Kidney (tissue), 14 donors: ENCODE results near the gene COQ4. TPM values are rescaled to one million over a fixed set of nuclear protein-coding genes. Genes with fewer than 3 reads are reported as not detected.

Experiments used
- DNase-seq, 5 donors: peaks; one replicate each; pipeline ENCODE4 v3.0.0-alpha.2; 2013 to 2020
- FAIRE-seq: peaks from 2 replicates; lab custom pipeline; 2012; peaks lifted over from hg19 to GRCh38; lab: Jason Lieb, UNC
- H3K27ac ChIP-seq, 2 donors: one replicate each; pipeline ENCODE4 v1.7.0; 2013; ENCODE audit warnings: low read depth in 2 of 2, low read length in 2 of 2, inconsistent platforms in 1 of 2
- H3K27me3 ChIP-seq: one replicate; pipeline ENCODE4 v1.7.1; 2013; ENCODE audit warnings: low read length, inconsistent platforms; ENCODE audit not compliant: control insufficient read depth, insufficient read depth
- H3K36me3 ChIP-seq, 3 donors: one replicate each; pipeline versions ENCODE4 v1.7.0 to v1.7.1; 2013; ENCODE audit warnings: low read length in 3 of 3, control low read depth in 1 of 3, inconsistent platforms in 1 of 3; ENCODE audit not compliant: insufficient read depth in 3 of 3, control insufficient read depth in 2 of 3
- H3K4me1 ChIP-seq, 3 donors: one replicate each; pipeline versions ENCODE4 v1.7.0 to v1.7.1; 2013; ENCODE audit warnings: low read length in 3 of 3, inconsistent platforms in 1 of 3, low read depth in 1 of 3; ENCODE audit not compliant: control insufficient read depth in 2 of 3, insufficient read depth in 2 of 3
- H3K4me3 ChIP-seq, 3 donors: one replicate each; pipeline versions ENCODE4 v1.7.0 to v1.8.1; 2013; ENCODE audit warnings: low read length in 3 of 3, control low read depth in 1 of 3, inconsistent platforms in 1 of 3
- H3K9ac ChIP-seq, 3 donors: one replicate each; pipeline versions ENCODE4 v1.7.0 to v1.7.1; 2013; ENCODE audit warnings: low read length in 3 of 3, control low read depth in 1 of 3, inconsistent platforms in 1 of 3
- H3K9me3 ChIP-seq, 3 donors: one replicate each; pipeline versions ENCODE4 v1.7.0 to v1.7.1; 2013; ENCODE audit warnings: low read length in 3 of 3, control low read depth in 1 of 3, inconsistent platforms in 1 of 3; ENCODE audit not compliant: control insufficient read depth in 2 of 3, insufficient read depth in 1 of 3
- intact Hi-C: fragments of 100-400 bp; cut with DNase I; formaldehyde crosslinking; loops from one replicate; pipeline ENCODE4 v1.11.1; 2022
- polyA plus RNA-seq: library from polyadenylated mRNA; stranded (reverse); fragments of 350-450 nt; fragmentation: Illumina TruSeq; extraction: RNeasy Lipid Tissue Mini Kit (QIAGEN cat#74804); gene quantifications from one replicate; pipeline ENCODE4 v1.2.3, GENCODE V29; 2014; ENCODE audit warnings: low read depth, low replicate concordance; ENCODE audit not compliant: insufficient read depth
- total RNA-seq: library from RNA; stranded (reverse); fragmentation: NEBNext Ultra II Directional; extraction: Animal tissue kit (Norgen Biotek cat#: 25700); gene quantifications from one replicate; pipeline ENCODE4 v1.2.1, GENCODE V29; 2021
- TF ChIP-seq, protein P1 (sequence below): IDR thresholded peaks from 3 replicates; pipeline ENCODE4 v1.5.1; 2012; ENCODE audit warnings: mild to moderate bottlenecking, moderate library complexity, borderline replicate concordance; ENCODE audit not compliant: insufficient read depth; ENCODE audit errors: extremely low read depth
- donor health status: control.
- donor health status: control.
- donor health status: control.
- donor health status: control.
- donor health status: control.
- donor health status: DM: yes; HTN: yes; CAD: no.
- donor health status: Normal renal cell carcinoma (clear cell type).

COQ4 gene
- total and polyA plus RNA-seq, 2 donors from 2014 or later, result 59.7 to 111 TPM

DNA sequence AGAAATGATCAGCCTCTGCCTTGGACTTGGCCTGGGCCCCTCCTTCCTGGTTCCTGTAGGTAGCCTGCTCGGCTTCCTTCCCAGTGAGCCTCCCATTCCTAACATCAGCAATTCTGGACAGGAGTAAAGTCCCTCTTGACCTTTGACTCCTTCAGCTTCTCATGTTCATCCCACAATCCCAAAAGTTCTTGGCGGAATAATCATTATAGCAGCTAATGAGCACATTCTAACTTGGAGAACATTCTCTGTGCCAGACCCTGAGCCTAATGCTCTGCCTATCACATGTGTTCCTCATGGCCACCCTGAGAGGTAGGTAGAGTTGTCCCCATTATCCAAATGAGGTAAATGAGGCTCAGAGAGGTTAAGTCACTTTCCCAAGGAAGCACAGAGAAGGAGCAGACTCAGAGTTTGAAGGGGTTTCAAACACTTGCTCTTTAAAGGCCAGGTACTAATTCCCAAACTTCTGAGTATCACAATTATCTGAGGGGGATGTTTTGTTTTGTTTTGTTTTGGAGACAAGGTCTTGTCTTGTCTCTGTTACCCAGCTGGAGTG is 25.3 kb upstream of the COQ4 start:
- TF ChIP-seq, protein P1, sequence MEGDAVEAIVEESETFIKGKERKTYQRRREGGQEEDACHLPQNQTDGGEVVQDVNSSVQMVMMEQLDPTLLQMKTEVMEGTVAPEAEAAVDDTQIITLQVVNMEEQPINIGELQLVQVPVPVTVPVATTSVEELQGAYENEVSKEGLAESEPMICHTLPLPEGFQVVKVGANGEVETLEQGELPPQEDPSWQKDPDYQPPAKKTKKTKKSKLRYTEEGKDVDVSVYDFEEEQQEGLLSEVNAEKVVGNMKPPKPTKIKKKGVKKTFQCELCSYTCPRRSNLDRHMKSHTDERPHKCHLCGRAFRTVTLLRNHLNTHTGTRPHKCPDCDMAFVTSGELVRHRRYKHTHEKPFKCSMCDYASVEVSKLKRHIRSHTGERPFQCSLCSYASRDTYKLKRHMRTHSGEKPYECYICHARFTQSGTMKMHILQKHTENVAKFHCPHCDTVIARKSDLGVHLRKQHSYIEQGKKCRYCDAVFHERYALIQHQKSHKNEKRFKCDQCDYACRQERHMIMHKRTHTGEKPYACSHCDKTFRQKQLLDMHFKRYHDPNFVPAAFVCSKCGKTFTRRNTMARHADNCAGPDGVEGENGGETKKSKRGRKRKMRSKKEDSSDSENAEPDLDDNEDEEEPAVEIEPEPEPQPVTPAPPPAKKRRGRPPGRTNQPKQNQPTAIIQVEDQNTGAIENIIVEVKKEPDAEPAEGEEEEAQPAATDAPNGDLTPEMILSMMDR, result no peak
- FAIRE-seq (no peak), DNase-seq (no peak)
- Histone ChIP-seq H3K27ac (no peak overlapping the region), H3K4me1 (peaks cover 0 to 7% (median 0%) of the 10 kb centered on the region in 3 donors), H3K9ac (no peak overlapping the region), H3K4me3 (no peak overlapping the region), H3K36me3 (no peaks in the 10 kb centered on the region), H3K27me3 (no peaks in the 10 kb centered on the region), H3K9me3 (no peaks in the 10 kb centered on the region)
- intact Hi-C loops, result no loop called here

GRCh38 chr9:128298535-128299482 is 23.8 kb upstream of the COQ4 start:
- TF ChIP-seq, protein P1, result no peak
- H3K4me3 ChIP-seq, result no peak overlapping the region
- H3K27me3 ChIP-seq, result no peaks in the 10 kb centered on the region
- H3K9ac ChIP-seq, result no peak overlapping the region
- no peaks in the 10 kb centered on the region for H3K9me3 ChIP-seq
- FAIRE-seq (no peak), DNase-seq (no peak)
- no peaks in the 10 kb centered on the region for H3K36me3 ChIP-seq
- intact Hi-C loops, result no loop called here
- H3K4me1 ChIP-seq, result peaks cover 0 to 7% (median 0%) of the 10 kb centered on the region in 3 donors
- H3K27ac ChIP-seq, result no peak overlapping the region

- TF ChIP-seq, protein P1, result no peak
- Histone ChIP-seq H3K36me3 (peaks cover 0 to 5% (median 3%) of the 10 kb centered on the region in 3 donors), H3K27ac (no peak overlapping the region), H3K27me3 (no peaks in the 10 kb centered on the region), H3K4me1 (no peaks in the 10 kb centered on the region), H3K9me3 (no peaks in the 10 kb centered on the region), H3K9ac (no peak overlapping the region), H3K4me3 (no peak overlapping the region)
- intact Hi-C loops, result no loop called here
- FAIRE-seq, result no peak
- no peak for DNase-seq
Observed at GRCh38 chr9:128304136-128304970, 18.3 kb upstream of the COQ4 start.
